SK-N-SH (cell line): ENCODE data around the gene PELI1.

Experiments used
- CHD2 ChIP-seq: fragments of 150-350 bp; IDR thresholded peaks from 2 replicates; pipeline ENCODE4 v1.6.1; 2018; ENCODE audit warnings: low read length; ENCODE audit not compliant: partially characterized antibody
- CTCF ChIP-seq: fragments of 200-600 bp; sonication (generic); IDR thresholded peaks from 2 replicates; pipeline ENCODE4 v1.6.1; 2017; ENCODE audit warnings: antibody characterized with exemption, mild to moderate bottlenecking, moderate library complexity
- EP300 ChIP-seq, 2 experiments: IDR thresholded peaks; 2 replicates each; pipeline versions ENCODE4 v1.4.0 to v1.6.1; 2012; ENCODE audit warnings: borderline replicate concordance in 1 of 2, low read depth in 1 of 2, low read length in 1 of 2
- EZH2phosphoT487 ChIP-seq: fragments of 200-600 bp; sonication (generic); IDR thresholded peaks from 2 replicates; pipeline ENCODE4 v1.6.1; 2017; ENCODE audit warnings: low read depth, mixed run types, mild to moderate bottlenecking, antibody characterized with exemption, moderate library complexity, borderline replicate concordance
- JUND ChIP-seq: IDR thresholded peaks from 2 replicates; pipeline ENCODE4 v1.4.0; 2012
- MAX ChIP-seq: IDR thresholded peaks from 2 replicates; pipeline ENCODE4 v1.4.0; 2012; ENCODE audit warnings: low read depth
- MXI1 ChIP-seq: IDR thresholded peaks from 2 replicates; pipeline ENCODE4 v1.6.1; 2012; ENCODE audit warnings: mild to moderate bottlenecking, low read depth, low read length, improper control_type of control experiment
- NRF1 ChIP-seq: IDR thresholded peaks from 2 replicates; pipeline ENCODE4 v1.6.1; 2012; ENCODE audit warnings: low read depth, mild to moderate bottlenecking, low read length
- POLR2AphosphoS5 ChIP-seq: IDR thresholded peaks from 2 replicates; pipeline ENCODE4 v1.6.1; 2012; ENCODE audit warnings: low read depth, low read length
- REST ChIP-seq: IDR thresholded peaks from 2 replicates; pipeline ENCODE4 v1.6.1; 2012; ENCODE audit warnings: mild to moderate bottlenecking, low read depth, low read length, moderate library complexity
- TEAD4 ChIP-seq: IDR thresholded peaks from 2 replicates; pipeline ENCODE4 v1.4.0; 2012; ENCODE audit warnings: mild to moderate bottlenecking, borderline replicate concordance; ENCODE audit not compliant: insufficient read depth
- YY1 ChIP-seq: IDR thresholded peaks from 2 replicates; pipeline ENCODE4 v1.4.0; 2012; ENCODE audit warnings: low read depth, mild to moderate bottlenecking

GRCh38 chr2:64081046-64081445 is 63.2 kb downstream of the PELI1 start:
- no peak for TF ChIP-seq POLR2AphosphoS5
- TF ChIP-seq TEAD4 = no peak
- TF ChIP-seq MAX = no peak
- no peak for TF ChIP-seq CTCF
- no peak for TF ChIP-seq EP300 (IDR thresholded peaks at IDR 0.05; ENCODE audit: borderline replicate concordance in 1 of 2, low read depth in 1 of 2, low read length in 1 of 2)
- TF ChIP-seq NRF1 = no peak
- TF ChIP-seq MXI1 = no peak
- no peak for TF ChIP-seq EZH2phosphoT487
- no peak for TF ChIP-seq CHD2
- no peak for TF ChIP-seq YY1
- no peak for TF ChIP-seq REST
- TF ChIP-seq JUND = no peak
